ENCODE results near the gene WIPF3.

WIPF3 gene, protein sequence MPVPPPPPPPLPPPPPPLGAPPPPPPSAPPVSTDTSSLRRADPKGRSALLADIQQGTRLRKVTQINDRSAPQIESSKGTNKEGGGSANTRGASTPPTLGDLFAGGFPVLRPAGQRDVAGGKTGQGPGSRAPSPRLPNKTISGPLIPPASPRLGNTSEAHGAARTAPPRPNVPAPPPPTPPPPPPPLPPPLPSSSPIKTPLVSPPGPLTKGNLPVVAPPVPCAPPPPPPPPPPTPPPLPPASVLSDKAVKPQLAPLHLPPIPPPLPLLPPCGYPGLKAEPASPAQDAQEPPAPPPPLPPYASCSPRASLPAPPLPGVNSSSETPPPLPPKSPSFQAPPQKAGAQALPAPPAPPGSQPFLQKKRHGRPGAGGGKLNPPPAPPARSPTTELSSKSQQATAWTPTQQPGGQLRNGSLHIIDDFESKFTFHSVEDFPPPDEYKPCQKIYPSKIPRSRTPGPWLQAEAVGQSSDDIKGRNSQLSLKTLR

DNA sequence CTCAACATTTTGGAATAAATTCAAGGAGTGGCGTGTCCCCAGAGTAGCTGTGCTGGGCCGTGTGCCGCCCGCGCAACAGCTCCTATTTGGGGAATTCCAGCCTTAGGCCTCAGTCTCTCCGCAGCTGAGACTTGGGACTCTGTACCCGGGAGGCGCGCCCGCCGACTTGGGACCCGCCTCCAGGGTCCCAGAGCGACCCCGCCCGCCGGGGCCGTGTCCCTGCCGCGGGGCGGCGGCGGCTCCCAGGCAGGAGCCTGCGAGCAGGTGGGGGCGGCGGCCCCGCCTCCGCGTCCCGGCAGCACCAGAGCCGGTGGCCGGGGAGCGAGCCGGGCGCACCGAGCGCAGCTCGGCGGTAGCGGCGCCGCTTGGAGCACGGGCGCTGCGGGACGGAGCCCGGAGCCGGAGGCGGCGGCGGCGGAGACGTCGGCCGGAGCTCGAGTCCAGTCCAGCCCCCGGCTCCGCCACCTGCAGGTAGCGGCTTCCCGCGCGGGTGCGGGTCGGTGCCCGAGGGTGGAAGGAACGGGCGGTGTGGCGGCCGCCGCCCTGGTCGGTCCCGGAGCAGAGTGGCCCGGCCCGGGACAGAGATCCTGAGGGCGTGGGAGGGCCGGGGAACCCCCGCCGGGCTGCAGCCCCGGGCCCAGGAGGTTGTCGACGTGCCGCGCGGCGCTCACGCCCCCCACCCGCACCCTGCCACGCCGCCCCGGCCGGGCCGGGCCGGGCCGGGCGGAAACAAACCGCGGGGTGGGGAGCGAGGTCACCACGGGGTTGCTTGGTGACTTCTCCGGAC is at the start of gene WIPF3:
WIPF3 (plus strand) TSS at position 301 of the 787 bp plus-strand sequence. CDS start 28,217 bp downstream, outside the sequence.
- no peak for DNase-seq (ENCODE audit: low spot score)
- H3K9me3 Mint-ChIP-seq = no peaks in the 10 kb centered on the region
- no peaks in the 10 kb centered on the region for H3K36me3 Mint-ChIP-seq (ENCODE audit: low read depth)
- H3K4me1 Mint-ChIP-seq (ENCODE audit: low read depth) = no peaks in the 10 kb centered on the region
- peaks cover 74% of the 10 kb centered on the region for H3K27me3 Mint-ChIP-seq (ENCODE audit: low read depth)
- no peak within 1 kb of the TSS for H3K4me3 Mint-ChIP-seq
- H3K27ac Mint-ChIP-seq = no peak within 1 kb of the TSS

DNA sequence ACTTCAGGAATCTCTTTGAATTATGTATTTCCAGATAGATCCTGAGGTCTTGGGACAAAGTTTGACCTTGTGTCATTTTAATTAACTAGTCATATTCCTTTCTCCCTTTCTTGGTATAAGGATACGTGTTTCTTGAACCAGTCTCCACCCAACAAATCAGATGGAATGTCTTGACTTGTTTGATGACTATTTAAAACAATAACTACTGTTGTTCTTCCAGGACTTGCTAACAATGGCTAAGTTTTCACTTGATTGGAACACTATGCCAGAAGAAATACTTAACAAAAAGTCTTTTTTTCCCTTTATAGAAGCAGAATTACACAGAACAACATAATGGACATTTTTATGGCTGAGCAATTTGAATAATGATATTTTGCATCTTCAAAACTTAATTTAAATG is 43.0 kb upstream of the WIPF3 start:
- Mint-ChIP-seq H3K27ac (no peak overlapping the region), H3K27me3 (ENCODE audit: low read depth) (peaks cover 3% of the 10 kb centered on the region), H3K36me3 (ENCODE audit: low read depth) (no peaks in the 10 kb centered on the region), H3K4me3 (no peak overlapping the region), H3K9me3 (no peaks in the 10 kb centered on the region), H3K4me1 (ENCODE audit: low read depth) (no peaks in the 10 kb centered on the region)
- no peak for DNase-seq (ENCODE audit: low spot score)

DNA sequence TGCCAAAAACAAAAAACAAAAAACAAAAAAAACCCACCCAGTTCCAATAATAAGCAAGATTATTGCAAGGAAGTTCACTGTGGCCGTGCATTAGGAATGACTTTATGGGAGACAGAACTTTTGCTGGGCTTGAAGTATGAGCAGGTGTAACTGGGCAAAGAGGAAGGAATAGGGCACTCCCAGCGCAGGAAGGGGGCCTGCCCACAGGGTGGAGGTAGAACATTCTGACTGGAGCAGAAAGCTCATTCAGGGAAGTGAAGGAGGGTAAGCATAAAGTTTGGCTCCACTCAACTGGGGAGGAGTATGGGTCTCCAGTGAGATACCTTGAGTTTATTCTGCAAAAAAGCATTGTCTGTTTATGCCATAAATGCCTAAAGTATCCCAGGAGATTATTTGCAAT is 42.1 kb upstream of the WIPF3 start:
- H3K27me3 Mint-ChIP-seq (ENCODE audit: low read depth) = peaks cover 3% of the 10 kb centered on the region
- no peaks in the 10 kb centered on the region for H3K36me3 Mint-ChIP-seq (ENCODE audit: low read depth)
- DNase-seq (ENCODE audit: low spot score) = no peak
- no peaks in the 10 kb centered on the region for H3K9me3 Mint-ChIP-seq
- no peak overlapping the region for H3K4me3 Mint-ChIP-seq
- no peaks in the 10 kb centered on the region for H3K4me1 Mint-ChIP-seq (ENCODE audit: low read depth)
- no peak overlapping the region for H3K27ac Mint-ChIP-seq

DNA sequence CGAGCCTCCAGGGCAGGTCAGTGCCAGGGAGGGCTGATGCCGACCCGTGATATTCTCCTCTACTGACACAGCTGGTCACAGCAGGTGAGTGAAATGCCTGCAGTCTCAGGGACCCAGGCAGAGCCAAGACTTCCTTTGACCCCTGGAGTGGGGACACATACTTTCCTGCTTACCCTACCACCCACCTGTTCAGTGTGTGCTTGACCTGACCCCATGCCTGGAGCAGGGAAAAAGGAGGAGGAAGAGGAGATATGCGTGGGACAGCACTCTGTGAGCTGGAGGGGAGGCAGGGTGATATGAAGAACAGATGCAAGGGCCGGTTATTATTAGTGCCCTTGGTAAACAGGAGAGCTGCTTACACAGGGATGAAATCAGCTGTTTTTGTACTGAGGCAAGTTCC is 40.8 kb upstream of the WIPF3 start:
- H3K36me3 Mint-ChIP-seq (ENCODE audit: low read depth) = no peaks in the 10 kb centered on the region
- H3K27me3 Mint-ChIP-seq (ENCODE audit: low read depth) = peaks cover 3% of the 10 kb centered on the region
- no peak overlapping the region for H3K27ac Mint-ChIP-seq
- no peaks in the 10 kb centered on the region for H3K9me3 Mint-ChIP-seq
- no peaks in the 10 kb centered on the region for H3K4me1 Mint-ChIP-seq (ENCODE audit: low read depth)
- DNase-seq (ENCODE audit: low spot score) = no peak
- no peak overlapping the region for H3K4me3 Mint-ChIP-seq

DNA sequence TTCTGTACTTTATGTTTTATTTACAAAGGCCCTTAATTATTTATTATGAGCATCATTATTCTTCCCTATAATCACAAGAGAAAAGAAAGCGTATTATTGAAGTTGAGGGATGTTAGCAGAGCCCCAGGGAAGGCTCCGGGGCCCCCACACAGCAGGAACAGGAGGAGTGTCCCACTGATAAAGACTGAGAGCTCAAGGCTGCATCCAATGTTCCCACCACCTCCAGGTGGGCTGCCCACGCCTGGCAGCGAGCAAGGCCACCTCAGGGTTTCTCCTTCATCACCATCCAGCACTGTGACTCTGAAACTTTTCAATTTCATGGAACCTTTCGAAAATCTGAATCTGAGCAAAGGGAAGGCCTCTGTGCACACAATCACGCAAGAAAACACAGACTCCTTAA is 35.9 kb upstream of the WIPF3 start:
- Mint-ChIP-seq H3K27ac (no peak overlapping the region), H3K4me3 (no peak overlapping the region), H3K27me3 (ENCODE audit: low read depth) (peaks cover 3% of the 10 kb centered on the region), H3K9me3 (no peaks in the 10 kb centered on the region), H3K36me3 (ENCODE audit: low read depth) (no peaks in the 10 kb centered on the region), H3K4me1 (ENCODE audit: low read depth) (no peaks in the 10 kb centered on the region)
- DNase-seq (ENCODE audit: low spot score) = no peak

DNA sequence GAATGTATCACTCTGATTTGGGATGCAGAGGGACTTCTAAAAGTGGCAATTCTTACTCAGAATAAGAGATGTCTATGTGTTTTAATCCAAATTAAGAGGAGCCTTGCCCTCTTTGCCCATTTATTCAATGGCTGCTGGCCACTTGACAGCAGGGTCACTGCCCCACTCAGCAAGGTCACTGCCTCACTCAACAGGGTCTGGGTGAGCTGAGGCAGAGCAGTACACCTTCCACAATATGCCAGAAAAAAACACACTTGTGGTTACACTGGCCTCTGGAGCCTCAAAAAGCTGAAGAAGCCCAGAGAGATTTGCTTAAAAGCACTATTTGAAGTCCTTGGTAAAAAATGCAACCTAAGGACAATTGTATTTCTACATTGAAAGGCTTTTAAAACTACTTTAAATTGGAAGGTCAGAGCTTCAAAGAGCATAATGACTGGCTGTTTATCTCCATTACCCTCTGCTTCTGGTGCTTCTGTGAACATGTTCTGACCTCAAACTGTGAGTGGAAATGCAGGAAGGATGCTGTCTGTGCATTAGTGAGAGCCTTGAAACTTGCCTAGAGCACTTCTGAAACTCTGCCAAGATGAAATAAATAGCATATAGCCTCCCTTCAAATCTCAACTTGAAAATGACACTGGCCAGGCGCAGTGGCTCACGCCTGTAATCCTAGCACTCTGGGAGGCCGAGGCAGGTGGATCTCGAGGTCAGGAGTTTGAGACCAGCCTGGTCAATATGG is 35.1 kb upstream of the WIPF3 start:
- Mint-ChIP-seq H3K4me3 (no peak overlapping the region), H3K36me3 (ENCODE audit: low read depth) (no peaks in the 10 kb centered on the region), H3K4me1 (ENCODE audit: low read depth) (no peaks in the 10 kb centered on the region), H3K9me3 (no peaks in the 10 kb centered on the region), H3K27me3 (ENCODE audit: low read depth) (peaks cover 2% of the 10 kb centered on the region), H3K27ac (no peak overlapping the region)
- no peak for DNase-seq (ENCODE audit: low spot score)

DNA sequence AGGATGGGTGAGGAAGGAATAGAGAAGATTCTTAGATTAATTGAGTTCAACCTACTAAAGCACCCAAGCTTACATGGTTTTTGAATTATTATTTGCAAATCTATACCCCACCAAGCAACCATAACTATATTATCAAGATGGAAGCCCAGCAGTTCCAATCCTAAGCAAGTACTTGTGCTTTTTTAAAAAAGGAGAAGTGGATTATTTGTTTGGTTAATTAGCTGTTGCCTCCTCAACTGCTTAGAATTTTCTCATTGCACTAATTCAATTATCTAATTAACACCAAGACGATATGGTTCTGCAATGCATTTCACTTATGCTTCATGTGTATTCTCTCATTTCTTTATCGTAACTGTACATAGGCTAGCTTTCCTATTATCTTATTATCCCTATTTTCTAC is 27.3 kb upstream of the WIPF3 start:
- no peak overlapping the region for H3K27ac Mint-ChIP-seq
- H3K4me1 Mint-ChIP-seq (ENCODE audit: low read depth) = no peaks in the 10 kb centered on the region
- H3K27me3 Mint-ChIP-seq (ENCODE audit: low read depth) = peaks cover 5% of the 10 kb centered on the region
- no peaks in the 10 kb centered on the region for H3K9me3 Mint-ChIP-seq
- DNase-seq (ENCODE audit: low spot score) = no peak
- H3K4me3 Mint-ChIP-seq = no peak overlapping the region
- no peaks in the 10 kb centered on the region for H3K36me3 Mint-ChIP-seq (ENCODE audit: low read depth)

DNA sequence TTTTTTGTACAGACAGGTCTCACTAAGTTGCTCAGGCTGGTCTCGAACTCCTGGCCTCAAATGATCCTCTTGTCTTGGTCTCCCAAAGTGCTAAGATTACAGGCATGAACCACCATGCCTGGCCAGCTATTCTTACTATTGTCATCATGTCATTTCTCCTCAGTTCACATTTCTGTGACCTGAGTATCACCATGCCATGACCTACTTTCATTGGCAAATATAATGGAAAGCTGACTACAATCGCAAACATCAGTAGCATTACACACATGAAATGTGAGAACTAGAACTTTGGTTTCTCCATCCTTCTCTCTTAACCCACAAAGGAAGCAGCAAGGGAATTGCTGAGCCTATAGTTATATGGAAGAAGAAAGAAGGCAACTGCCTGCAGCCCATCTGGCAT is 26.0 kb upstream of the WIPF3 start:
- Mint-ChIP-seq H3K4me3 (no peak overlapping the region), H3K9me3 (no peaks in the 10 kb centered on the region), H3K36me3 (ENCODE audit: low read depth) (no peaks in the 10 kb centered on the region), H3K4me1 (ENCODE audit: low read depth) (no peaks in the 10 kb centered on the region), H3K27ac (no peak overlapping the region), H3K27me3 (ENCODE audit: low read depth) (peaks cover 5% of the 10 kb centered on the region)
- DNase-seq (ENCODE audit: low spot score) = no peak

DNA sequence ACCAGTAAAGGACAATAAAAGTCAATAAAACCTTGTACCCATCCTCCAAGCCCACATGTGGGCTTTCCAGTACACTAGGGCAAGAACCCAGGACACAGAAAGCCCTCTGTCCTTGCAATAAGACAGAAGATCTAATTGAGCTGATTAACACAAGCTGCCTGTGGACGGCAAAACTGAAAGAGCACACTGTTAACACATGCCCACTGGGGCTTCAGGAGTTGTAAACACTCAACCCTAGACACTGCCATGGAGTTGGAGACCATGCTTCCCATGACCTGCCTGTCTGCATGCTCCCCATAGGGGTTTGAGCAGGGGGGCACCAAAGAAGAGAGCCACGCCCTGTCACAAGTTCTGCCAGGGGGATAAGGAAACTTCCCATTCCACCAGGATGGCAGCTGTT is 22.6 kb upstream of the WIPF3 start:
- Mint-ChIP-seq H3K9me3 (no peaks in the 10 kb centered on the region), H3K36me3 (ENCODE audit: low read depth) (no peaks in the 10 kb centered on the region), H3K4me1 (ENCODE audit: low read depth) (no peaks in the 10 kb centered on the region), H3K4me3 (no peak overlapping the region), H3K27me3 (ENCODE audit: low read depth) (peaks cover 2% of the 10 kb centered on the region), H3K27ac (no peak overlapping the region)
- no peak for DNase-seq (ENCODE audit: low spot score)

DNA sequence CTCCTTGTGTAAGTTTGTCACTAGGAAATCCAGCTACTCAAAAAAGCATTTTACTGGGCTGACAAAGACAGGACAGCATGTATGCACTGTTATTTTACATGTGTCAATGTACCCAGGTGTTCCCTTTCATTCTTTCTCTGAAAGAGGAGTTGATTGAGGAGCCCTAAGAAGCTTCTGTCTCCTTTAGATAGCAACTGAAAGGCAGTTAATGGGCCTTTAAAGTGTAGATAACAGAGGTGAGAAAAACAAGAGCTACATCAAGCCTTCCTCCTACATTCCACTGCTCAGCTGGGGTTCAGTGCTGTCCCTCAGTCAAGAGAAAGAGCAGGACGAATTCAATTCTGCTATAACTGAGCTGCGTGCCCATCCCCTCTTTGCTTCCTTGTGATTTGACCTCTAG is 12.8 kb upstream of the WIPF3 start:
- H3K36me3 Mint-ChIP-seq (ENCODE audit: low read depth) = no peaks in the 10 kb centered on the region
- H3K9me3 Mint-ChIP-seq = no peaks in the 10 kb centered on the region
- DNase-seq (ENCODE audit: low spot score) = no peak
- peaks cover 4% of the 10 kb centered on the region for H3K27me3 Mint-ChIP-seq (ENCODE audit: low read depth)
- H3K27ac Mint-ChIP-seq = no peak overlapping the region
- H3K4me3 Mint-ChIP-seq = no peak overlapping the region
- H3K4me1 Mint-ChIP-seq (ENCODE audit: low read depth) = no peaks in the 10 kb centered on the region

DNA sequence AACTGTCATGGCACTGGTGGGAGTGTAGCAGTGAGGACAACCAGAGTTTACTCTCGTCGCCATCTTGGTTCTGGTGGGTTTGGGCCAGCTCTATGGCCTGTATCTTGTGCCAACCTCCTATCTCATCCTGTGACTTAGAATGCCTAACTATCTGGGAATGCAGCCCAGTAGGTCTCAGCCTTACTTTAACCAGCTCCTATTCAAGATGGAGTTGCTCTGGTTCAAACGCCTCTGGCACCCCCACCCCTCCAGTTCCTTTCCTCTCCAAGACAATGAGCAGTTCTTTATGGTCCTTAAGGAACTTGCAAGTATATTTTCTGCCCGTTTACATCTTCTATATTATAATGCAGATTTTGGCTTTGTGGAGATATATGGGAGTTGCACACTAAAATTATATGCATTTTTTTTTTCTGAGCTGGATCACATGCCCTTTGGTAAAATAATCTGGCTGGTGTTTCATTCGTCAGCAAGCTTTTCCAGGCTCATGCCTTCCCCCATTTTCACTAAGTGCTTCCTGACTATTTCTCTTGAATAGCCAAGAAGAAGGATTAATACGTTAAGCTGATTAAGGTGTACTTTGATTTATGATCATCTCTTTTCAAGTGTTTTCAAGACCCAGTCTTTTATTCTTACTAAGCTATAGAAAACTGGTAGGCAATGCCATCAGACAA is 11.2 kb upstream of the WIPF3 start:
- Mint-ChIP-seq H3K27ac (no peak overlapping the region), H3K9me3 (no peaks in the 10 kb centered on the region), H3K4me1 (ENCODE audit: low read depth) (no peaks in the 10 kb centered on the region), H3K4me3 (no peak overlapping the region), H3K27me3 (ENCODE audit: low read depth) (peaks cover 7% of the 10 kb centered on the region), H3K36me3 (ENCODE audit: low read depth) (no peaks in the 10 kb centered on the region)
- DNase-seq (ENCODE audit: low spot score) = no peak

DNA sequence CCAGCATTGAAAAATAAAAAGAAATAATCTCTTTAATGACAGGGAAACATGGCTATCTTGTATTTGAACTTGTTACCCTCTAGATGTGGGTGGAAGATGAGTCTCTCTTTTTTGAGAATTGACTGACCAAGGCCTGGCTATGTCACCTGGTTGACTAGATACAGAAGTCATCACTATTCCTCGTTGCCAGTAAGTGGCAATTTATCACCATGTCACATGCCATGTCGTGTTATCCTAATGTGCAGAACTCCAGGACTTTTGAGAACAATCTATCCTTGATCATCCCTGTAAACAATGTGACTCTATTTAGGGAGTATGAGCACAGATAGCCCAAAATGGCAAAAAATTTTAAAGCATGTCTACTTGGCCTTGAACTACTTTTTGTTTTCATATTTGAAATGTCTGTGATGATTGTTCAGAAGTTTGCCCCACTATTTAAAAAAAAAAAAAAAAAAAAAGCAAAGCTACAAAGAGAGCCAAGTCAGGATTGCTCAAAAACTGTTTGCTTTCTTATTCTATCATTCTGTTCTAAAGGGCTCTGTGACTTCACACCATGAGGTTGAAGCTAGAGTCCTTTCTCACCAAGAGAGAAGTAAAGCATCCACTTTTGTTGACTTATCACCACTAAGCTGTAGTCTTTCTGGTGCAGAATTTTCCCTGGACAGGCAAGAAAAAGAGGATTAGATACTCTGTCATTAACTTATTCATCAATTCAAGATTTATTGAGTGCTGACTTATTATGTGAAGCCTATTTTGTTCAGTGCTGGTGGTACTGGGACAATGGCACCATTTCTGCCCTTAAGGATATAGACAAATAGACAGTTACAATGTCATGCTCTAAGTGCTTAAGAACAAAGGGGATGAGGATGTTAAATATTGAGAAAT is 10.4 kb upstream of the WIPF3 start:
- Mint-ChIP-seq H3K27me3 (ENCODE audit: low read depth) (peaks cover 11% of the 10 kb centered on the region), H3K4me1 (ENCODE audit: low read depth) (no peaks in the 10 kb centered on the region), H3K9me3 (no peaks in the 10 kb centered on the region), H3K36me3 (ENCODE audit: low read depth) (no peaks in the 10 kb centered on the region), H3K27ac (no peak overlapping the region), H3K4me3 (no peak overlapping the region)
- no peak for DNase-seq (ENCODE audit: low spot score)
